ENCODE data around the gene USP6NL.
A peak's percentile ranks its signal among the peaks of the same experiment; 100 is the strongest.

Gene USP6NL

DNA sequence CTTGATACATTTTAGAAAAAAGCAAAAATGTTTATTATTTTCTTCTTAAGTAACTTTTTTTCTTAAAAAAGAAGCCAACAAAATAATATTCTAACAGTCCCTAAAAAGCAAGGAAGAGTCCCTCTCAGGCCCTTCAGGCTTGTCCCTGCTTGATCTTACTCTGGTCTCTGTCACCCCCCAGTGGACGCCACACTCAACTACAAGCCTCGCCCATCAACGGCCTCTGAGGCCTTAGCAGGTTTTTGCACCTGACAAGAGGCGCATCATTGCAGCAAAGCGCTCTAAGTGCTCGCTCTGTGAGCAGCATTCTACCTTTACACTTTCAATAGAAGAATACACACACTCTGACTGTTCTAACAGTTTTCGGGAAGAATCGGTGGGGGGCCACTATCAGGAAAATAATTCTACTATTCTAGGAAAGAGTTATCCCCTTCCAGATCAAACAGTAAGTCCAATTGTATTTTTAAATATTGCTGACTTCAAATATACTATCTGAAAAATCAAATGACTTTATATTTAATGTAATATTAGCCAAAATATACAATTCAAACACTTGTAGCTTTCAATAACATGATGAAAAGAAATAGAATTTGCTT, 139.2 kb downstream of the USP6NL start:
- DNase-seq, result peak; percentile 13

DNA sequence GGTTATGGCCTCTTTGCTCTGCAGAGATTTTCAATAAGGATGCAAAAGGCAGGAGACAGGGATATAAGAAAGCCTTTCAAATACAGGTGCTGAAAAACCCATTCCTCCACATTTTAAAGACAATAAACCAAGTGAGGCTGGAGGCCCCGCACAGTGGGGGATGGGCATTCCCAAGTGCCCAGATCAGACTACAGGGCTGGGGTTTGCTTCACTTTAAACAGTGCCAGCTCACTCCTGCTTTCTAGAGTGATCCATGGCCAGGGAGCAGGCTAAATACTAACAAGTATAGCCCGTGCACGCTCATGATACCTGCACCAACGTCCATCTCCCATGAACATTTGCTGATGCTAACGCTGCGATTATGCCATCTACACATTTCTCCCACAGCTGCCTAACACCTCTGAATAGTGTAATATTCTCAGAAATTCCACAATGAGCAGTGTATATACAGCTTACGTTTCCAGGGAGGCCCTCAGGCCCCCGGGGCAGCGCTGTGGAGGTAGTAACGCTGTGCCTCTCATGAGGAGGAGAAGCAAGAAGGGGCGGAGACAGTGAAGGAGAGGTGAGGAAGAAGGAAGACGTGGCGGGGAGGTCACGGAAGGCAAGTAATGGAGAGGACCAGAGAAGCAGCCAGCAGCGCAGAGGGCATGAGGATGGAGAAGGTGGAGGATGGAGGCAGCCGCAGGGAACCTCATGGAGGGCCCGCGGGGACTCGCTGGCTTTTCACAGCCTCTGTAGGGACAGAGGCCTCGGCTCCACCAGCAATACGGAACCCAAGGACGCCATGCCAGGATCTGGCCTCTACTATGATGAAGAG, 141.7 kb downstream of the USP6NL start:
- DNase-seq, result no peak

DNA sequence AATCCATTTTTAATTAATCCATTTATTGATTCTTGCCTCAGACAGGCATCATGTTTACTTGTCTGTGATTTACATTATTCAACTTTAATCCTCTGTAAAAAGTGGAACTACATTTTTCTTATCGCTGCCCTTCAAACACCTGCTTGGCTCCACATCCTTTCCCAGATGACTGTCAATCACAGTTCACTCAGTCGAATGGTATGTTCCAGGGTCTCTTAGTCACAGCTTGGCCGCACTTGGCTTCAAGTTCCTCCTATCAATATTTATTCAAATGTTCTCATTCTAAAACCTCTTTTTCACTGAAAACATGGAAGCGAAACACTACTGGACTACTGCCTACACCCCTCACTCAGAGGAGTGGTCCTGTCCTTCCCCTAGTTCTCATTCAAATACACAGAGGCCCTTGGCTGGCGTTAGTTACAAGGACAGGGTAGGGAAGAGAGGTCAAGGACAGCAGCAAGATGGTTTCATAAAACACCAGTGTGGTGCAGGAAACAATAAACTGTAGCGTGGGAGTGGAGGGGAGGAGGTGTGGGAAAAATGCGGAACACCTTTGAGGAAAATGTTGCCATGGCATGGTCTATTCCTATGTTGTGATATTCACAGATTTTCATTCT, 143.2 kb downstream of the USP6NL start:
- DNase-seq, result no peak

DNA sequence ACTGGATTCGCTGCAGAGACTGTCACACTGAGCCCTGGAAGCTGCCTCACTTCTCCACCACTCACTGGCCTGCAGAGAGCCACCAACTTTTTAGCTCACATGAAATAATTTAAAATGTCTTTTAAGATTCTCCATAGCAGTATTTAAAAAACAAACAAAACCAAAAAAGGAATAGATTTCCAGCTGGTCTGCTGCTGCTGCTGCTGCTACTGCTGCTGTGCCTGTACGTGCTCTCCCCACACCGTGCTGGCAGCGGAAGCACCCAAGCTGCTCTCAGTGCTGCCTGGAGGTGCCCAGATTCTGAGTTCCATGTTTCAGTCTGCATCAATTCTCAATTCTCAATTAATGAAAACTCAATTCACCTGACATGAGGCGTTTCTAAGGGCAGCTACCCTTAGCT, 146.0 kb downstream of the USP6NL start:
- DNase-seq, result no peak

DNA sequence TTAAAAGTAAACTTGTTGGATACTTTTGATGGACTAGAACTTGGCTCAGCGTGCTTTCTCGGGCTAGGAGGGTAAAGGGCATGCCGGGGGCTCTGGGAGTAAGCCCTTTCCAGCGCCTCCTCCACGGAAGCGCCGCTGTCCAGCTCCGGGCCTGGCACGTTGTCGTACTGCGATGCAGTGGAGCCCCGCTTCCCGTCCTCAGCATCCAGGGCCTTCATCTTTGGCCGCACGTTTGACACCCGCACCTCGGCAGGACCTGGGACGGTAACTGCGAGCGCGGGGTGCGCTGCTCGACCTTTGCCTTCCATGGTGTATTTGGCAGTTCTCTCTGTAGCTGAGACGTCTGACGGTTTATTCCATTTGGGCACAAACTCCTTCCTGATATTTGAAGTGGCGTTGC, 148.3 kb downstream of the USP6NL start:
- DNase-seq, result no peak

DNA sequence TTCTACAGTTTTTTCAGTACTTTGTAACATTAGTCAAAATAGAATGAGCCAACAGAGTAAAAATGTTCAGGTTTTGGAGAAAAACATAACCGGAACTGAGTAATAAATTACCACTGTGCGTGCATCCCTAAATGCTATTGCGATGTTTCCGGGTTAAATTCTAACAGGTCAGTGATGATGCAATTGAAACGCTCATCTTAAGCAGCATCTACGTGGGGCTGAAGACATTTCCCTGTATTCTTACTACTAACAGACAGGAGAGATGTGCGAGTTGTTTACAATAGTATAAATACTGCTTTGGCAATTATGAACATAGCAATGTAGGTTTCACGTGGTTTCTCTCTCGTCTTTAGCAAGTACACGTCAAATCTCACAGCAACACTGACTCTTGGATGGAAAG, 149.4 kb downstream of the USP6NL start:
- DNase-seq, result no peak

DNA sequence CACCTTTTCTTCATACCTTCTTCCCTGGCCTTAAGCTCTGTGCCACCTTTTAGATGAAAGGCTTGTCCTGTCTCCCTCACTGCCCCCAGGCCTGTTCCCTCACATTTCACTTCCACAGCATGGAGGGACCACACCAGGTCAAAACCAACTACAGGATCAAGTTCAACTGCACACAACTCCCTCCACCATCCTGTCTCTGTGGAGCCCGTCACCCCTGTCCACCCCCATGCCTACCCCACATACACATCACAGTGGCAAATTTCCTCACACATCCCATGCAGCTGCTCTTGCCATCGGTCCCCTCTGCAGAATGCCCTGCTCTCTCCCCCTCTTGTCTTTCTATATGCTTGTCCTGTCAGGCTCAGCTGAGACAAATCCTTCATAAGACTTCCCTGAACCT, 154.1 kb downstream of the USP6NL start:
- DNase-seq, result no peak

DNA sequence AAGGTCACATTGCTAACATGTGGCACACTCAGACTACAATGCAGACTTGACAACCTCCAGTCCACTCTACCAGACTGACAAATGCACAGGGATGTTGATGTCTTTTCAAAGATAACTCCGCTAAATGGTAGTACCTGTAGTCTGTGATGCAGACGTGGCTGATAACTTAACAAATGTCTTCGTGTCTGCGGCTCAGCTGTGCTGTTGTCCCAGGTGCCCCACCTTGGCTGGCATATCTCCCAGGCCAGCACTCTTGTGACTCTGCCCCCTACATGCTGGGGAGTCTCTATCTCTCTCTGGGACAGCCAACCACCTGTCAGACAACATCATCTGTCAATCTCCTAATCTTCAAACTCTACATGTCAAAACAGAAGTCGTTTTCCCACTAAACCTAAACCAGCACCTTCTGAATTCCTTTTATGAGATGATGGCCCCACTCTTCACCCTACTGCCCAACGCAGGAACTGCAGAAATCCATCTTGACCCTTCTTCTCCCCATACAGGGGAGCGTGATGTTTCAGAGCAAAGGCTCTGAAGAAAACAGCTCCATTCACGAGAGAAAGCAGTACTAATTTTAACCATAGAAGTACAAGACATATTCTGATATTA, 156.4 kb downstream of the USP6NL start:
- no peak for DNase-seq

DNA sequence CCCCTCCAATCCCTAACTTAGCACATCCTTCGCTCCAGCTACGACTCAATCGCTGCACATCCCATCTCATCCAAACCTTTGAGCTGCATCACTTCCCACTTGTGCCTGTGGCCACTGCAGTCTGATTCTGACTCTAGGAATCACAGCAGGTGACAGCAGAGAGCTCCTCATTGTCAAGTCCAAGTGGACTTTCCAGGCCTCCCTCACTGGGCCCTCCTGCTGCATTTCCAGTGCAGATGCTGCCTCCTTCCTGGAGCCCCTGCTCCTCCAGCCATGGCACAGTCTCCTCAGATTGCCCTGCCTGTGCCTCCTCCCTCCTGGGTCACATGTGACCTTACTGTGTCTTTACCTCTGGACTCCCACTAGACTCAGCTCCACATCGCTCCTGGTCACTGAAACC, 157.3 kb downstream of the USP6NL start:
- DNase-seq, result no peak

DNA sequence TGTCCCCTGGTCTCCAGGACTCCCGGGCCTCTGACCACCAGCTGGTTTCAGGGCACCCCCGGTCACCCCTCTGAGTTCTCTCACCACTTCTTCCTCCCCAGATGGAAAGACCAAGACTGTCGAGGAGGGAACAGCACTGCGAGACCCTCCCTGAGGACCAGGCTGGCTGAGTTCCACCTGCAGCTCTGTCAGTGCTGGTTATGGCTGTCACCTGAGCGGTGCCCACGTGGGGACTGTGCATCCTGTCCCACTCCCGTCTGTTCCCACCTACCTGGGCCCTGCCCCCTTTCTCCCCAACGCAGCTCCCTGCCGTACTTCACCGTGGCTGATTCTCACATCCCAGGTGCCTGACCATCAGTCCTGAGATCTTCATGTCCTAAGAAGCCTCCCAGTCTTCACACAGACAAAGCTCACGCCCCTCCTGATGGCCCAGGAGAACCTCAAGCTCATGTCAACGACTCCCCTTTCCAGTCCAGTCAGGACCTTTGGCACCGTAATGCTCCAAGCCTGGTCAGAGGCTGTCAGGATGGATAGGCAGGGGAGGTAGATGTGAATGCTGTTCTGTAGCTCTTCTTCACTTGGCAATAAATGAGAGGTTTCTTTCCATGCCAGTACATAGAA, 159.7 kb downstream of the USP6NL start:
- no peak for DNase-seq

DNA sequence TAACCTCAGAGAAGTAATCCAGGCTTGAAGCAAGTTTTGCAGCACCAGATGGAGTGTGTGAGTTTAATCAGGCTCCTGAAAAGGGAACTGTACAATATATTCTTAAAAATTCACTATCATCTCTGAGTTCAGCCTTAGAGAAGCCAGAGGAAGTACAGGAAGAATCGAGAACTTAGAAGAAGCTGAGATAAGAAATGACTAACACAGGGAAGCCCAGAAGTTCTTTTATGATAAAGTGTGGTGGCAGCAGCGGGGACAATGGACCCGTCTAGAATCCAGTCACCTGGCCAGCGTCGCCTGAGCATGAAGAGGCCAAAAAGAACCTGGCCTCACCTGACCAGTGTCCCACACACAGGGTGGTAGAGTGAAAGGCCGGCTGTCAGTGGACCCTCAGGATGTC, 161.0 kb downstream of the USP6NL start:
- no peak for DNase-seq

DNA sequence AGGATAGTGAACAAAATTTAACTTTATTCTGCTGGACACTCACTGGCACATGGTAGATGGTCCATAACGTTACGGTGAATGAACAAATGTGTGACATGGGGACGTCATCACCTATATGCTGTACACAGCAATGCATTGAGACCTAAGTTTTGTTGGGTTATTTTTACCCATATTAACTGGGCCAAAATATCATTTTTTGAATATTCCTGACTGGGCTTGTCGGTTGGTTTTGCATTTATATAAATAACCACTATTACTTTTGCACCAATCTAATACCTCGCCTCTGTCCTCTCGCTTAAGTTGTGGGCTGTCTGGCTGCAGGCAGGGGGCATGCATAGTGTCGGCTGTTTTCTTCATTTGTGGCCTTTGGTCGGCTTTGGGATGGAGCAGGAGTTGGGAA, 161.7 kb downstream of the USP6NL start:
- no peak for DNase-seq

DNA sequence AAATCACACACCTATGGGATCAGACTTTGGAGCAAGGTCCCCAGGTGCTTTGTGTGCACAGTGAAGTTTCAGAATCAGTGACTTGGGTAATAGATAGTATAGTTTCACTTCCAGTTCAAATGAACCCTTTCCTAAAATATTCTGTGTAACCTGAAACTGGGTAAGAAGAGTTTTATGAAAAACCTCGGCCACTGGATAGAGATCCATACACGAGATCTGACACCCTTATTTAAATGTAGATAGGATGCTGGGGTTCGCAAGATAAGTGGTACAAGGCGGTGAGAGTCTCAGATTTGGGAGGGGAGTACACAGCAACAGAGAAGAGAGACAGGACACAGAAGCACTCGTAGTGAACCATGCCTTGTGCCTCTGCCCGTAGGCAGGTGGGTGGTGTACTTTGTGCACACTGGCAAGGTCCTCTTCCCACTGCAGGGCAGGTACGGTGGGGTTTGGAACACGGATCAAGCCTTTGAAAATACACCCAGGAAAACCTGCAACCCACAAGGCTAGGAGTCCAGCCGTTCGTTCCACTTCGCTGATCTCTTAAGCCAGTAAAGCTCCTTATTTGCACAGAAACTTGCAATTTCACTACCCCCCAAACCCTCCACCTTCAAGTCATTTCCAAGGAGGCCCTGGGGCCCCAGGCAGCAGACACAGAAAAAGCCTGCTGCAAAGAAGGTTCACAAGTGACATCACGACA, 162.8 kb downstream of the USP6NL start:
- DNase-seq, result no peak

DNA sequence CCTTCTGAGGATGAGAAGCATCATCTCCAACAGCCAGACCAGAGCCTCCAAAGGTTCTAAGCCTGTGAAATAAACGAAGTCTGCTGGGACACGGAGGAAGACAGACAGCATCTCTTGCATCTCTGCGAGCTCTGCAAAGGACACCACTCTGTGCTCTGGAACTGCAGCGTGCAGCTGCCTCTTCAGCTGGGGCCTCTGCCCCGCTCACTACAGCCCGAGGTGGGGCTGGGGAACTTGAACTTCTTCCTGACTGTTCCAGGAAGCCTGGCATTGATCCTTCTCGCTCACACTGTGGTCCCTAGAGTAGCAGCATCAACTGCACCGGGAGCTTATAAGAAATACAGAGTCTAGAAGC, 163.3 kb downstream of the USP6NL start:
- DNase-seq, result no peak

DNA sequence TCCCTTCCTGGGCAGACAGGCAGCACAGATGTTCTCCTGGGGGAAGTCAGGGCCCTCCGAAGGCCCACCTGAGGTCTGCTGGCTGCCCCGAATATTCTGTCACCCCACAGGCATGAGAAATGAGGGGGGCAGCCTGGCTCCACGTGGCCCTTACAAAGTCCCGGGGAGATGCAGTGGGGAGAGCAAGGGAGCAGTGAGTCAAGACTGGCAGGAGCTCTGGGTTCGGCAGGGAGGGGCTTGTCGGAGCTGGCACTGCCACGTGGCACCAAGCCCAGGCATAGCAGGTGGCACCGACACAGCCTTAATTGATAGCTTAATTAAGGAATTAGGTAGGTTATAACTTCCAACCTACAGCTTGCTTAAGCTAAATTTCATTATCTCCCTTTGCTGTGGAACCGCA, 163.9 kb downstream of the USP6NL start:
- peak; percentile 63 for DNase-seq

DNA sequence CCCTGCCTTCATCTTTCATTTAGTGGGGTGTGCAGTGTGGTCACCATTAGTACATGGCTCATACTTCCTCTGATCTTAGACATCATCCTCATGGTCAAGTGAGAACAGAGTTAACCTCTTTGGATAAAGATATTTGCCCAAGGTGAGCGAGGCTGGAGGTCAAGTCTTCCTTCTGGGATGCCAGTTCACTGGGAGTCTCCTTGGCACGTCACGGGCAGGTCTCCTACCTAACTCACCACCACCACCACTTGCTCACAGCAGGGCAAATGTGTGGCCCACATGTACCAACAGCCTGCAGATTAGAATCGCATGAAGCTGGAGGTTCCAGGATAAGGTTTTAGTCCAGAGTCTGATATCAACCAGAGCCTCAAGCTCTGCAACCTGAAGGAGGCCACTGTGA, 164.6 kb downstream of the USP6NL start:
- DNase-seq, result no peak

DNA sequence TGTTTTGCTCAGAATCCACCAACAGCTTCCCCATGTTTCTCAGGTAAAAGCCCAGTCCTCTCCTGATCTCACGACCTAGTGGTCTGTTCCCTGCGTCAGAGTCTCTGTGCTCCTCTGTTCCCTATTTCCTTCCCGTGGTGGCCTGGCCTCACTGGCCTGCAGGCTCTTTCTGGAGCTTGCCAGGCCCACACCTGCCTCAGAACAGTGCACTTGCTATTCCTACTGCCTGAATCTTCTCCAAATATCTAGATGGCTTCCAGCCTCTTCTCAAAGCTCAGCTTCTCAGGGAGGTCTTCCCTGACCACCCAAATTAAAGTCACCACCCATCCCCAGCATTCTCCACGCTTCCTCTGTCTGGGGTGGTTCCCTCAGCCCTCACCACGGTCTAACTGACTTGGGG, 165.3 kb downstream of the USP6NL start:
- no peak for DNase-seq

DNA sequence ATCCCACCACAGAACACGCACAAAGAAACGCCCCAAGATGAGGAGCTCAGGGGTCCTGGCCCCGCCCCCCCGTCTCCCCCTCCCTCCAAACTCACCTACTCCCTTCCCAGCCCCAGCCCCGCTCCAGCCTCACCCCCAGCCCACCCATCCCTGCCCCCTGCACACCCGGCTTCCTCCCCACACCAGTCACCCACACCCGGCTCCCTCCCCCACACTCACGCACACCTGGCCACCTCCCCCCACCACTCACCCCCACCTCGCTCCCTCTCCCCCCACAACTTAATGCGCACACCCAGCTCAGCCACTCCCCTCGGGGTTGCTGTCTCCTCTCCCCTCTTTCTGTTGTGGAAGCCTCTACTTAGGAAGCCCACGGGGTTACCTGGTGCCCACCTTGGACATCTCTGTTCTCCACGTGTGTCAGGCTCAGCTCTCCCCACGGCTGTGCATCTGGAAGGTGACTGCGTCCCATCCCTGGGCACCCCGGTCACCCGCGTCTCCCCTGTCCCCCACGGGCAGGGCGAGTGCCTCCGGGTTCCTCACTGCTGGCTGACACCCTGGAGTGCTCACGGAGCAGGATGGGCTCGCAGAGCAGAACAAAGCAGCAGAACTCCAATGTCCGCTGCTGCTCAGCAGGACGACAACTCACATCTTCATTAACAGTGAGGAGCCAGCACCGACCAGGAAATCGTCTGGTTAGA, 166.8 kb downstream of the USP6NL start:
- DNase-seq, result no peak

DNA sequence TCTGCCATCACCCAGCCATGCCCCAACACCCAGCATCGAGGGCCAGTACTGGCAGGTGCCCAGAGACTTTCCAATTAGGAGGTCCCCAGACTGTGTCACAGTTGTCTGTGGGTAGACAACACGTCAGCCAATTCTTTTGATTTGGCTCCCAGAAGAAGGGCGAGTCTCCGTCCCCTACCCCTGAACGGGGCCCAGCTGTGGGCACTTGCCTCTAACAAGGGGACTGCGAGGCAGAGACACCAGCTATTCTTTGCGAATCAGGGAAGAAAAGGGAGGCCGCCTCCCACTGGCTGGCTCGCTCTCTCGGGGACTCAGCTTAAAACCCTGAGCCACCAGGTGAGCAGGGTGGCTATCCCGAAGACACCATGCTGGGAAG, 167.3 kb downstream of the USP6NL start:
- no peak for DNase-seq

DNA sequence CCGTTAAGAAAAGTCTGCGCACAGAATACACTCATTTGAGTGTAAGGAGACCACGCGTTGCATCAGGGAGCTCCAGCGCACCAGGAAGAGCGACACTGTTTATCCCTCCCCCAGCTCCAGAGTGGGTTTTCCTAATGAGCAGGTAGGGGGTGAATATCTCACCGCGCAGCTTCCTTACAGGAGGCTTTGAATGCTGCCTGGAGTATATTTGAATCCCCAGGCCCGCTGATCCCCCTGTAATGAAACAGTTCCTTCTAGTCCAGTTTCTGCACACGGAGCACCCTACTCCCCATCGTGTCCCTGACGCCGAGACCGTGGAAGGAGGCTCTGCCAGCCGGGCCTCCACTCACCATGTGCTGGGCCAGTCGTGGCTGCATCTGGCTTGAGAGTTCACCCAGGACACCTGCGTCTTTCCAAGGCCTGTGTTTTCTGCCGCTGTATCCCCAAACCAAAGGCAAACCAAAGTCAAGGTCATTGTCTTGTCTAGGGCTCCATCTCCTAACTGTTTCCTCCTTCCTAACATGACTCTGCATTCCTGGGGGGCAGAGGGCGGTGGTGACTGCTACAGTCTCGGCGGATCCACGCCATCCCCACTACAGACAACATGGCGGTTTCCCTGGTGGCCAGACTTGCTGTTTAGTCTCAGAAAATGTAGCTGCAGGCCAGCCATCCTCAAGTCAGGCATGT, 167.8 kb downstream of the USP6NL start:
- no peak for DNase-seq

DNA sequence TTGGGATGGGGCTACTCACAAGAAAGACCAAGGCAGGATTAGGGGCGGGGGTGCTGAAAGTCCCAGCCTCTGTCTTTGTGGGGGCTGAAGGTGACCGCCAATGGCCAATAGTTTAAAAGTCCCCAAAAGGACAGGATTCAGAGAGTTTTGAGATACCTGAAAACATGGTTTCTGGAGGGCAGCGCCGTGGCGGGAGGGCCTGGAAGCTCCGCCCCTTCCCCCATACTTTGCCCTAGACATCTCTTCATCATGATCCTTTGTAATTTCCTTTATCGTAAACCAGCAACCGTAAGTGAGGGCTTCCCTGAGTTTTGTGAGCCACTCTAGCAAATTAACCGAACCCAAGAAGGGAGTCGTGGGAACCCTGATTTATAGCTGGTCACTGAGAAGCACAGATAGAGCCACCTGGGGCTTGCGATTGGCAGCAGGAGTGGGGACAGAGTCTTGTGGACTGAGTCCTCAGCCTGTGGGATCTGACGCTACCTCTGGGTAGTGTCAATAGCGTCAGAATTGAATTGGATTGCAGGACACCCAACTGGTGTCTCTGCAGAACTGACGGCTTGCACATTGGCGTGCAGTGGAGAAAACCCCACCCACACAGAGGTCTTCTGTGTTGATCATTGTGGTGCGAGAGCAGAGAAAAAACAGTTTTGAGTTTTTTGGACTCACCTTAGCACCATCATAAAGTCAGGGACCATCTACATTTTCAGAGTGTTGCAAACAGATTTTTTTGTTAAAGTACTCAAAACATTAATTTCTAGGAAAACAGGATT, 169.3 kb downstream of the USP6NL start:
- no peak for DNase-seq

Data from COR-L47 (cell line).